NCI-H2171 treated with DMSO at 0.1 percent for 48 hours (cell line): Measurements from ENCODE around the gene AEBP1.

ENCODE experiments used
- DNase-seq: peaks from one replicate; lab custom pipeline; 2025; lab: John Stamatoyannopoulos, UW

AEBP1 gene

DNA sequence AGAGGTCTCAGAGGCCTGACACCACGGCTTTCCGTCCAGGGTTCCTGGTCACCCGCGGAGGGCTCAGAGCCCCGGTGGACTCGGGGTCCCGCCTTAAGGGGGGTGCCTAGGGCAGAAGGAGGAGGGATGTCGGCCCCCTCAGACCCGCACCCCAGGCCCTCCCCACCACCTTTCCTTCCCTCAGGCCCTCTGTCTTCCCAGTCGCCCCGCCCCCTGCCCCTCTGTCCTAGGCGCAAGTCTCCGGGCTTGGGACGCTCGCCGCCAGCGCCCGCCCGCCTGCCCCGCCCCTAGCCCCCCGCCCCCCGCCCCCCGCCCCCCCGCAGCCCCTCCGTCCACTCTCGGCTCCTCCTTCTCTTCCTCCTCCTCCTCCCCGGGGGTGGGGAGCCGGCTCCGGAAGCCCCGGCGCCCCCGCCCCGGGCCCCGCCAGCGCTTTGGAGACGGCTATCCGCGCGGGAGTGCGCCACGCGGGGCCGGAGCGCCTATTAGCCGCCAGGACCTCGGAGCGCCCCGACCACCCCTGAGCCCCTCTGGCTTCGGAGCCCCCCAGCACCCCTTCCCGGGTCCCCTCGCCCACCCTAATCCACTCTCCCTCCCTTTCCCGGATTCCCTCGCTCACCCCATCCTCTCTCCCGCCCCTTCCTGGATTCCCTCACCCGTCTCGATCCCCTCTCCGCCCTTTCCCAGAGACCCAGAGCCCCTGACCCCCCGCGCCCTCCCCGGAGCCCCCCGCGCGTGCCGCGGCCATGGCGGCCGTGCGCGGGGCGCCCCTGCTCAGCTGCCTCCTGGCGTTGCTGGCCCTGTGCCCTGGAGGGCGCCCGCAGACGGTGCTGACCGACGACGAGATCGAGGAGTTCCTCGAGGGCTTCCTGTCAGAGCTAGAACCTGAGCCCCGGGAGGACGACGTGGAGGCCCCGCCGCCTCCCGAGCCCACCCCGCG, at the start of gene AEBP1:
Gene AEBP1, plus strand, starts transcription at position 423 of the 937 bp plus-strand sequence. Its CDS starts 321 bp downstream, at position 744.
- no peak for DNase-seq

DNA sequence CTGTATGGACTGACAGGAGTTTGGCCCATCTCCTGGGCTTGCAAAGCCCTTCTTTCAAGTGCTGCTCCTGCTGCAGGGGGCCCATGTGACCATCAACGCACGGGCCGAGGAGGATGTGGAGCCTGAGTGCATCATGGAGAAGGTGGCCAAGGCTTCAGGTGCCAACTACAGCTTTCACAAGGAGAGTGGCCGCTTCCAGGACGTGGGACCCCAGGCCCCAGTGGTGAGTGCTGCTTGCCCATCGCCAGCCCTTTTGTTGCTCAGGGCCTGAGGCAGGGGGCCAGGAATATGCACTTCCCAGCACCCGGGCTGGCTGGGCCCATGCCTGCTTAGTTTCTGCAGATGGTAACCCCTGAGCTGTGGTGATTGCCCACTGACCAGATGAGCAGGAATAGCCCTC, 47.5 kb upstream of the AEBP1 start:
- no peak for DNase-seq

GRCh38 chr7:44057181-44057848, 46.8 kb upstream of the AEBP1 start:
- no peak for DNase-seq

- no peak for DNase-seq
These were observed 46.0 kb upstream of the AEBP1 start for GRCh38 chr7:44057849-44058758.

DNA sequence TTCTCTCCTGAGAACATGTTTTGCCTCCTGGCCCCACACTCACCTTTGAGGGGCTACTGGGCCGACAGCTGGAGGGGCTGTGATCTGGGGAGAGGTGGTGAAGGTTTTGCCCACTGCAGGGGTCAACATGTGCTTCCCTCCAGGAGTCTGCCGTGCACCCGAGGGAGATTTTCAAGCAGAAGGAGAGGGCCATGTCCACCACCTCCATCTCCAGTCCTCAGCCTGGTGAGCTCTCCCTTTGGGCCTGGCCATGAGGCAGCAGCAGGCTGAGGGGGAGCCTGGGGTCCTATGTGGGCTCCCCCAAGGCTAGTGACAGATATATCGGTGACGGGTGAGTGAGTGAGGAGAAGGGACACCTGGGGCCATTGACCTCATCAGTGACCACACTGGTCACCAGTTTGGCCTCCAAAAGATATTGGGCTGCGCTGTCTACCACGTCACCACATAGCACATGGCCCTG, 45.4 kb upstream of the AEBP1 start:
- no peak for DNase-seq

DNA sequence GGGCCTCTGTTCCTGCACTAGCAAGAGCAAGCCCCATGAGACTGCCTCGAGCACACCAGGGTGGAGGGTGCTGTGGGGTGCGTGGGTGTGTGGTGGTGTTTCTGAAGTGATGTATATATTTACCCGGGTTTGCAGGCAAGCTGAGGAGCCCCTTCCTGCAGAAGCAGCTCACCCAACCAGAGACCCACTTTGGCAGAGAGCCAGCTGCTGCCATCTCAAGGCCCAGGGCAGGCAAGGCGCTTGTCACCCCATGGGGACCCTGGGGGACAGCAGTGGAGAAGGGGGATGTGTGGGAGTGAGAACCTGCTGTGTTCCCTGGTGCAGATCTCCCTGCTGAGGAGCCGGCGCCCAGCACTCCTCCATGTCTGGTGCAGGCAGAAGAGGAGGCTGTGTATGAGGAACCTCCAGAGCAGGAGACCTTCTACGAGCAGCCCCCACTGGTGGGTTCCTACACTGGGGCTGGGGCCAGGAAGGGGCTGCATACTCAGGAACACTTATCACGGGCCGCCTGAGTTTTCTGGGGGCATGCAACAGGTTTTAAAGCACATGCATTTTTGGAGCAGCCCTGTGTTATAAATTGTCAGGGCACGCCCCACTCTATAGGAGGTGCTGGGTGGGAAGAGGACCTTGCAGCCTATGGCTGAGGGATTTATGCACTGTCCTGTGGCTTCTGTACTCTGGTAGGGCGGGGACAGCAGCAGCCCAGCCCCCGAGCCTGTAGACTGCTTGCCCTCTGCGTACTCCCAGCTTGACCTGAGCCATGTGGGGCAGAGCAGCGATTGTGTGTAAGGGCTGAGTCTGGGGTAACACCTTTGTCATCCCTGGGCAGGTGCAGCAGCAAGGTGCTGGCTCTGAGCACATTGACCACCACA, 44.7 kb upstream of the AEBP1 start:
- DNase-seq = no peak

GRCh38 chr7:44060091-44060947, 43.8 kb upstream of the AEBP1 start:
- no peak for DNase-seq

DNA sequence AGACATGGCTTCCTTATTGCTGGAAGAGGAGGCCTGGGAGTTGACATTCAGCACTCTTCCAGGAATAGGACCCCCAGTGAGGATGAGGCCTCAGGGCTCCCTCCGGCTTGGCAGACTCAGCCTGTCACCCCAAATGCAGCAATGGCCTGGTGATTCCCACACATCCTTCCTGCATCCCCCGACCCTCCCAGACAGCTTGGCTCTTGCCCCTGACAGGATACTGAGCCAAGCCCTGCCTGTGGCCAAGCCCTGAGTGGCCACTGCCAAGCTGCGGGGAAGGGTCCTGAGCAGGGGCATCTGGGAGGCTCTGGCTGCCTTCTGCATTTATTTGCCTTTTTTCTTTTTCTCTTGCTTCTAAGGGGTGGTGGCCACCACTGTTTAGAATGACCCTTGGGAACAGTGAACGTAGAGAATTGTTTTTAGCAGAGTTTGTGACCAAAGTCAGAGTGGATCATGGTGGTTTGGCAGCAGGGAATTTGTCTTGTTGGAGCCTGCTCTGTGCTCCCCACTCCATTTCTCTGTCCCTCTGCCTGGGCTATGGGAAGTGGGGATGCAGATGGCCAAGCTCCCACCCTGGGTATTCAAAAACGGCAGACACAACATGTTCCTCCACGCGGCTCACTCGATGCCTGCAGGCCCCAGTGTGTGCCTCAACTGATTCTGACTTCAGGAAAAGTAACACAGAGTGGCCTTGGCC, 43.0 kb upstream of the AEBP1 start:
- DNase-seq = no peak

GRCh38 chr7:44061645-44062179, 42.4 kb upstream of the AEBP1 start:
- no peak for DNase-seq

GRCh38 chr7:44062180-44062902, 41.8 kb upstream of the AEBP1 start:
- DNase-seq = no peak

DNA sequence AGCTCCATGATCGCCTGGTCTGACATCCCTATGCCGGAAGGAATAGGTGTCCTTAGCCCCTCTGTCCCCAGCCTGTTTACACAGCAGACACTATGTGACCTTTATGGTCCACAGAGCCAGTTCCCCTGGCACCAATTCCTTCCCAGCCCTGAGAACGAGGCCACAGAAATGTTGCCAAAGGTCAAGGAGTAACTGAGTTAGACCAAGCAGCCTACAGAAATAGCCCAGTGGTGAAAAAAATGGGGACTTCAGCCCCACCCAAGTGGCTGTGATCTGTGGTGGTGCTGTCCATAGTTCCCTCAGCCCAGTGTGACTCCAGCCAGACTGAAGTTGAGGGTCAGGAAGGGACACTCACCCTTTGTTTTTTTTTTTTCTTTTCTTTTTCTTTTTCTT, 41.2 kb upstream of the AEBP1 start:
- DNase-seq = no peak

GRCh38 chr7:44063547-44063893, 40.6 kb upstream of the AEBP1 start:
- no peak for DNase-seq

- DNase-seq = no peak
These were observed 40.1 kb upstream of the AEBP1 start for GRCh38 chr7:44063894-44064651.

GRCh38 chr7:44064791-44065430, 39.2 kb upstream of the AEBP1 start:
- no peak for DNase-seq

DNA sequence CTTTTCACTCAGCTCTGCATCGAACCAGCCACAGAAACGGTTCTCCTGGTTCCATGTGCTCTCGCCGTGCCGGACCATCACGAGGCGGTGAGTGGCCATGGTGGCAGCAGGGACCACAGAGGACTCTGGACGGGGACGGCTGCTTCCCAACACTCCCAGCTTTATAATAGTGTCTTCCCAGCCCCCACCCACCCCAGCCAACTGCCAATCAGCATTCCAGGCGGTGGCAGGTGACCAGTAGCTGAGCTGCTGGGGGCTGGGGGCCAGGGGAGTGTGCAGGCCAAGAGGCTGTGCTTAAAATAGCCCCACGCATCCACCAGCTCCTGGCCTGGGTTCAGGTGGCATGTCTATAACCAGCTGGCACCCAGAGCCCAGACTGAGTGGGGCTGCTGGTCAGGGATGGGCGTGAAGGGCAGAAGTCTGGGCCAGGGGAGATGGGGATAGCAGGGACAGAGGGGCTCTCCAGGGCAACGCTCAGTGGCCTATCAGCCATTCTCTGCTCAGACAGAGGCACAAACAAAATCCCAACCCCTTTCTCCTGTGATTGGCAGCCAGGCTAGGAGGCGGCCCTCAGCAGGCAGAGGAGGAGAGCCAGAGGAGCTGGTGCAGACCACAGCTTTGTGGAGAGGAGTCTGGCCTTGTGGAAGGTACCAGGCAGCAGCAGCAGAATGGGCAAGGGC, 38.6 kb upstream of the AEBP1 start, which contains the start of gene PGAM2:
Gene PGAM2, minus strand, starts transcription at position 137 of the 680 bp plus-strand sequence. Its CDS starts 38 bp downstream, at position 99.
- peak; percentile 17 for DNase-seq

DNA sequence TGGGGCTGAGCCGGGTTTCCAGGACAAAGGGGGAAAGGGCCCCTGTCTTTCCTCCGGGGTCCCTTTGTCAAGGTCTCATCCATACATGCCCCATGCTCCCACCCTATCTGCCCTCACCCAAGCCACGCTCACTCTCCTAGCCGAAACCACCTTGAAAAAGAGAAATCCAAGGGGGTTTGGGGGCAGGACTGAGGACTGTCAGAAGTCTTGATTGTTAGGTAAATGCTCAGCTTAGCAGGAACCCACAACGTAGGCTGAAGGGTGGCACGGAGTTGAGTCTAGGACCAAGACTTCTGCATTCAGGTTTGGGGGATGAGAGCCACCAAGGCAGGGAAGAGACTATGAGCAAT, 38.1 kb upstream of the AEBP1 start:
- DNase-seq = no peak
